Amniotic epithelial cell (primary cell): ENCODE results near the gene JMJD1C.
"Not testable (repeated sequence)": the region's sequence is repeated elsewhere in the genome, so short reads cannot be mapped to it uniquely, and the experiment has no call there.

Experiments used
- DNase-seq: peaks from one replicate; pipeline ENCODE4 v3.0.0-alpha.2; 2010; ENCODE audit warnings: low read depth

Gene JMJD1C

DNA sequence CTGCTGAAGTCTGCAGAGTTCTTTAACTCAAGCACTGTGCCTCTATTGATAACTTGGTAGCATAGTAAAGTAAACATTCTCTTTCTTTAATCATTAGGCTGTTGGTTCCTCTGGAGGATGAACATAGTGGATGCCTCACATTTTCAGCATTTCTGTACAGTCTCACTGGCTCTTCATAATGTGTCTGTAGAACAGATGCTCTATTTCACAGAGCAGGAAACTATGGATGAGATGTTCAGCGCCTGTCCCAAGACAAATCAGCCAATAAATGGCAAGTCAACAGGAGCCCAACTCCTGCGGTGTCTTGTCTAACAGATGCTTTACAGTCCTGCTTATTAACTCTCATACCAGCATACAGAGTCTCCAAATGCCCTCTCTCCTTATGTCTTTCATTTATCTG lies 296.2 kb downstream of the JMJD1C start:
- no peak for DNase-seq

DNA sequence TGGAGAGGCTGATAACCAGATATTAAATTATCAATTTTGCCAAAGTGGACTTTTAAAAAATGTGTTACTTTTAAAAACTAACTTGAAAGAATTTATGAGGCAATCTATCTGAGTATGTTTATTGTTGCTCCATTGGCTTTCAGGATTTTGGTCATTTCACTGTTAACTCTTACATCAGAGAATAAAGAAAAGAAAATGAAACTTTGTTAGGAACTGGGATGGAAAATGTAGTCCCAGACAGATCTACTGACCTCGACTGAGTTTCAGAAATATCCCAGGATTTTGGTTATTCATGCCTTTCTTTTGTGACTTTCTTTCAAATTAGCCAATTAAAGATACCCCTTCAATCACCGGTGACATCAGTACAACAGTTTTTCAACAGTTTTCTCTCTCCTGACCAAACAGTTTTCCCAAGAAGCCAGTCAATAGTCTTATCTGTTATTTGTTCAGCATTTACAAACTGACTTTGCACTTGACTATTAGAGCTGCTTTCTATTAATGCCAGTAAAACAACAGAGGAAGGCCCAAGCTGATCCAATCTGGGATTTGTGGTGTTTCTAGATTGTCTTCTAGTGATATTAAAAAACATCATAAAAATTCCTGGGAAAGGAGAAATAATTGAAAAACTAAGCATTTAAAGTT lies 296.8 kb downstream of the JMJD1C start:
- no peak for DNase-seq

DNA sequence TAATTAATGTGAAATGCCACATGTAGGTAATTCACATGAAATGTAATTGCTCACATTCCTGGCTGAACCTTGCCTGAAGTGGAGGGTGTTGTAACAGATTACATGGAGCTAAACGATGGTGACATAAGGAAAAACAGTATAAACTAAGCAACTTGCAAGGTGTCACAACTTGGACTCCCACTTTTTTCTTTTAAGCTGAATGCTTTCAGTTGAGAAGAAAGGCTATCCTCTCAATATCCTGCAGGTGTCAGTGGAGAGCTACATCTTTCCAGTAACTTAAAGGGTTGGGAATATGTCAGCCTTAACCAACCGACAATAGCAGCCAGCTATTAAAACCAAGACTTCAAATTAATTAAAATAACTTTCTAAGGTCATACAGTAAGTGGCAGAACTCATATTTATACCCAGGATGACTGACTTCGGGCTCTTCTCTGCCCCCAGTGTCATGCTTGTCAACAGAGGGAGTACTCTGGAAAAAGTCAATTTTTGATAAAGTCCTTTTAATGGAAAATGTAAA lies 299.0 kb downstream of the JMJD1C start:
- peak; percentile 82 for DNase-seq

DNA sequence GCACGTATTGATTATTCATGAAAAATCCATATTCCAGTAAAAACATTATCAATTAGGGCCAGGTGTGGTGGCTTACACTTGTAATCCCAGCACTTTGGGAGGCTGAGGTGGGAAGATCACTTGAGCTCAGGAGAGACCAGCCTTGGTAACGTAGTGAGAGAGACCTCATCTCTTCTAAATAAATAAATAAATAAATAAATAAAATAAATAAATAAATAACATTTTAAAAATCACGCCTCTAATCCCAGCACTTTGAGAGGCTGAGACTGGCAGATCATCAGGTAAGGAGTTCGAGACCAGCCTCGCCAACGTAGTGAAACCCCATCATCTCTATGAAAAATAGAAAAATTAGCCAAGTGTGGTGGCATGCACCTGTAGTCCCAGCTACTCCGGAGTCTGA lies 300.5 kb downstream of the JMJD1C start:
- DNase-seq = no peak

DNA sequence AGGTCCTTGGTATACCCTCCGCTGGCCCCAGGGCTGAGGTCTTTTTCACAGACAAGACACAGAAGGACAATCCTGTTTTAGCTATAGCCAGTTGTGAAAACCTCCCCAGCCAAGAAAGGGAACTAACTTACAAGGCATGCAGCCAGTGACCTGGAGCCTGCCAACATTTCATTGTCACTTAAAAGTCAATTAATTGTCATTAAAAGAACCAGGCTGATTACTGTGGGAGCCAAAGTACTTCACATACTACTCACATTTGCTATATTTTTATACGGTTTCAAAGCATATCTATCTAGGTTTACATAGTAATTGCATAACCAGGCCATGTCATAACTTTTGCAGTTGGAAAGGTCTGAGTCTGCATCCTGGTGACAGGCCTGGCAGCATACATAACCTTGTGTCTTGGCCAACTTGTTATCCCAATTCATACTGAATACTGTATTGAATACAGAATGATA lies 301.6 kb downstream of the JMJD1C start:
- DNase-seq = no peak

DNA sequence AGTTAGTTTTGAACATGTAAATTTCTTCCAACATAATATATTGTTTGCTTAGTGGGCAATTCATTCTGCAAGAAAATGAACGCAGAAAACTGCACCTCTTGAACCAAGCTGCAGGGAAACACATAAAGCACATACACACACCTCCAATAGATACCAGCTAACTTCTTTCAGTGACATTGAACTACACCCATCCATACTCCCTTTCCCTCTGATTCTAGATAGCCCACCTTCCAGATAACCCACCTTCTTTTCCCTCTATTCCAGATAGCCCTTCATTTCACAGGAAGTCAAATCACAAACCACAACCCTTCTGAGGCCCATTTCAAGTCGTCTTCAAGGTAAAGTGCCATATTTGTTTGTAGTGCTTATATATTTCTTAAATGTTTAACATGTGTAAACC lies 304.2 kb downstream of the JMJD1C start:
- DNase-seq = no peak

DNA sequence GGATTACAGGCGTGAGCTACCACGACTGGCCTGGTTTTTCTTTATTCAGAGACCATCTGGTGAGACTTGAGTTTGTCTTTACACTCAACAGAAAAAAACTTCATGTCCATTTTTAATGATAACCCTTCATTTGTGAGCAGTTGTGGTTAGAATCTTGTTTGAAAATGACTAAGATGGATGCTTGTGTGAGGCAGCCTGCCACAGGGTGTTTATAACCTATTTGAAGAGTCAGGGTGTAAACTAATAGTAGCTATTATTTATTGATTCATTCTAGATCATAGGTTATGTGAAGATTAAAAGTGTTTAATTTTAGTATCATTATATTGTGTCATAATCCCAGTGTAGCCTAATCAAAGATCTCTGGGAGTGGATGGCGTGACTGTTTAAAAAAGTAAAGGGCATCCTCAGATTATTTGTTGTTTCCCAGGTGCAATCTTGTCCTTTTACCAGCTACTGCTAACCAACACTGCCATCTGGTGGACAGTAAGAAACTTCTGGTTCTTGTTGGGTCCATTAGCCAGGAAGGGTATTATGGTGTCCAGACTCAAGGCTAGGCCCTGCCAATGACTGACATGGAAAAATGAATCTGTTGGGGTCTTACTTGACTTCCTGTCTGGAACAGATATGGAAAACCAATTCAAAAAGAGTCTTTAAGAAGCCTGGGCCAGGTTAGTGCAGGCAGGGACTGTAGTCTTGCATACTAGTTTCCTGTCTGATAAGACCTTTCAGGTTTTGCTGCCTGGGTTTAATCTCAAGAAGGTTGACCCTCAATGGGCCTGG lies 307.7 kb downstream of the JMJD1C start:
- peak; percentile 89 for DNase-seq

DNA sequence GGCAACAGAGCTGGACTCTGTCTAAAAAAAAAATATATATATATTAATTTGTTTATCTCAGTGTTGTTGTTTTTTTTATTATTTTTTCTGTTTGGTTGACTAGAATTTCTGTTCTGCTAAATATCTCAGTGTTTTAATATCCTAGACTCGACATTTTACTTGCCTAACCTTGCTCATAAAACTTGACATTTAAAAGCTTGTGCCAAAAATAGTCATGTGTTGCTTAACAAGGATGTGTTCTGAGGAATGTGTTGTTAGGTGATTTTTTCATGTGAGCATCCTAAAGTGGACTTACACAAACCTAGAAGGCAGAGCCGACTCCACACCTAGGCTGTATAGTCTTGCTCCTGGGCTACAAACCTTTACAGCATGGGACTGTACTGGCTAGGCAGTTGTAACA lies 309.5 kb downstream of the JMJD1C start:
- DNase-seq = peak; percentile 58

DNA sequence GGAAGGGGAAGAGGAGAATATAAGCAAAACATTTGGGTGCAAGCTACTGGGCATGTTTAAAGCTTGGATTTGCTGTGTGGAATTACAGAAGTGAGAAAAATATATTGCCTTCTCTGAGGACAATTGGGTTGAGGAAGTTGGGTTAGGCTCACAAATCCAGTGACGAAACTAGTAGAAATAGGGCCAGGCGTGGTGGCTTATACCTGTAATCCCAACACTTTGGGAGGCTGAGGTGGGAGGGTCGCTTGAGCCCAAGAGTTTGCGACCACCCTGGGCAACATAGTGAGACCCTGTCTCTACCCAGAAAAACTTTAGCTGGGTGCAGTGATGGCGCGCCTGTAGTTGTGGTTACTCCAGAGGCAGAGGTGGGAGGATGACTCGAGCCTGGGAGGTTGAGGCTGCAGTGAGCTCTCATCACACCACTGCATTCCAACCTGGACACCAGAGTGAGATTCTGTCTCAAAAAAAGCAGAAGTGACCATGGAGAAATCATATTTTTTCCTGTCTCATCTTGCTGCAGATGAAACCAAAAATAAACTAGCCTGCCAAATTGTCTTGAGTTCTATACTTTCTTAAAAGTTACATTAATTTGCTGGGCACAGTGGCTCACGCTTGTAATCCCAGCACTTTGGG lies 310.3 kb downstream of the JMJD1C start:
- no peak for DNase-seq

DNA sequence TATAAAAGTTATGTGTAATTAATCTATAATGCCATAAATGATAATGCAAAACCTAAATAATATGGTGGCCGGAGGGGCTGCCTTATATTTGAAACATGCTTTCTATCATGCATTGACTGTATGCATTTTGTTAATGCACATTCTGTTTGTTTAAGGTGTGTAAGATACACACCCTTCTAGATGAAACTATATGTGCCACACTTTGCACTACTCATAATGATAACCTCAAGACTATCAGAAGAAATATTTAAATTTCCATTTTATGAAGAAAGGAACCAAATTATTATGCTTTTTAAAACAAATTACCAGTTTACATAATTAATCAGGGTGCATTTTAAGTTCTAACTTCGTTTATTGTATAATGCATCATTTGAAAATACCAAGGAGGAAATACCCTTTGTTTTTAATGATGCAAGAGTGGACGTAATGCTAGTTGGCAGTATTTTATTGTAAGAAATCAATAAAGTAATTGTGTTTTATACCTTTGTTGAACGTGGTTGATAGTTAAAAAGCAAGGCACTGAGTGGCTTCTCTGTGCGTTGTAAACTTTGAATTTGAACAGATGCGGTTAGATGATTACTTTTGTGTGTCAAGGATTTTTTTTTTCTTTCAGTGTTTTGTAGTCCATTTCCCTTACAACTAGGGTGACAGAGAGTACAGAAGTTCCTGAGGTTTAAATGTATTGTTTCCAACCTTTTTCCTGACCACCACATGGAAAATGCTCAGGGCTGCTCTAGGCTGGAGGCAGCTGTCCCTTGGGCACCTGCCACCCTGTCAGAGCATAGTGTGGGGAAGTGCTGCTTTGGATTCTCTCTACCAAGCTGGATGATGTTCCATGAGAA lies 311.0 kb downstream of the JMJD1C start:
- DNase-seq = no peak

DNA sequence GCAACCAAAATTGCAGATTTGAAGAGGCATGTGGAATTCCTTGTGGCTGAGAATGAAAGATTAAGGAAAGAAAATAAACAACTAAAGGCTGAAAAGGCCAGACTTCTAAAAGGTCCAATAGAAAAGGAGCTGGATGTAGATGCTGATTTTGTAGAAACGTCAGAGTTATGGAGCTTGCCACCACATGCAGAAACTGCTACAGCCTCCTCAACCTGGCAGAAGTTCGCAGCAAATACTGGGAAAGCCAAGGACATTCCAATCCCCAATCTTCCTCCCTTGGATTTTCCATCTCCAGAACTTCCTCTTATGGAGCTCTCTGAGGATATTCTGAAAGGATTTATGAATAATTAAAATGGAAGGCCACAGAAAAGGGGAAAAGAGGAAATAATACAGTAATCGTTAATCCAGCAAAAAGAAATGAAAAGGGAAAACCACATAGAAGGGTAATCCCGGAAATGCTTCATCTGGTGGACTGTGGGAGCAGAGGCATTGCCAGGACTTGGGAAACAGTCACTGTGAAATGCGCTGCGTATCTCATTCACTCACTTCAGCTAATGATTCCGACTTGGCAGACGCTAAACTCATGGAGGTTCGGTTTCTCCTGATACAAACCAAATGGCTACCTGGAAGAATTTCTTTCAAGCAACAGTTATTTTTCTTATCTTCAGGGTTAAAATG lies 311.8 kb downstream of the JMJD1C start:
- DNase-seq = not testable (repeated sequence)

DNA sequence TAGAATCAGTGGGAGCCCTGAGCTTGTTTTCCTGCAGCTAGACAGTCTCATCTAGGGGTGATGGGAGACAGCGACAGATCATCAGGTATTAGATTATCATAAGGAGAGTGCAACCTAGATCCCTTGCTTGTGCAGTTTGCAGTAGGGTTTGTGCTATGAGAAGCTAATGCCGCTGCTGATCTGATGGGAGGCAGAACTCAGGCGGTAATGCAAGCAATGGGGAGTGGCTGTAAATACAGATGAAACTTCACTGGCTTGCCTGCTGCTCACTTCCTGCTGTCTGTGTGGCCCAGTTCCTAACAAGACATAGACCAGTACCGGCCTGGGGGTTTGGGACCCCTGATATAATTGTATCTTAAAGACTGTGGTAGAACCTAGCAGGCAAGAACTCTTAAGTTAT lies 315.0 kb downstream of the JMJD1C start:
- no peak for DNase-seq

DNA sequence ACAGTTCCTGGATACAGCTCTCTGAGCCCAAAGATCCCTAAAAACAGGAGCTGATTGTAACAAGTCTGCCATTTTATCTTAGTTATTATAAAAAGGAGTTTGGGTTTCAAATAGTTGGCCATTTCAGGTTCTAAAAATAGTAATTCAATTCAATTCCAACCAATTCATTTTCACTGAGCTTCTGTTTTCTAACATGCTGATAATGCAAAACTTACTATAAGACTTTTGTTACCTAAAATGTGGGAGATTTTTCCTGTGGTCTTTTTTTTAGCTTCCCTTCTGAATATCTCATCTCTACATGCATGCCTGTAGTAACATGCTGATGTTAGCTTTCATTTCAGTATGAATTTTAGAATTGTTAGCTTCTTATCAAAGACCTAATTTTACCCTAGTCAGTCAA lies 319.3 kb downstream of the JMJD1C start:
- no peak for DNase-seq

DNA sequence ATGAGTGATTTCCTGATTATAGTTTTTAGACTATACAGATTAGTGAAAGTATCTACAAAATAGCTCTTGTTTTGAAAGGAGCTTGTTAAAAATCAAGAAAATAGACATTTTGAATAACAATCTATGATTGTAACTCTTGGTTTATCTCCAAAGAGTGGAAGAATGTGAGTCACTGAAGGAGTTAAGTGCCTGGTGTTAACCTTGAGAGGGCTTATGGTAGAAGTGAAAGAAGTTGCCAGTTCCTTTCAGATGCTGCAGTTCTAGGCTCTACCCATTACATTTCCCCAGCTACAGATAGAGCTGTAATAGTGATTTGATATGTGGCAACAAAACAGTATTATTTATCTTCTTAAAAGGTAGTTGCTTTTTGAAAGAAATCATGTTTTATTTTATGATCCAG lies 320.0 kb downstream of the JMJD1C start:
- DNase-seq = peak; percentile 72

DNA sequence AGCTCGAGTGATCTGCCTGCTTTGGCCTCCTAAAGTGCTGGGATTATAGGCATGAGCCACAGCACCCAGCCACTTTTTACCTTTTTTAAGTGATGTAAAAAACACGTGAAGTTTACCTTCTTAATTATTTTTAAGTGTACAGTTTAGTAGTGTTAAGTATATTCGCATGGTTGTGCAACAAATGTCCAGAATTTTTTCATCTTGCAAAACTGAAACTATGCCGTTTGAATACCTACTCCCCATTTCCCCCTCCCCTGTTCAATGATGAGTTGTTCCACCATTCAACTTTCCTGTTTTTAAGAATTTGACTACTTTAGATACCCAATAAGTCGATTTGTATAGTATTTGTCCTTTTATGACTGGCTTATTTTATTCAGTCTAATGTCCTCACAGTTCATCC lies 321.8 kb downstream of the JMJD1C start:
- DNase-seq = no peak

DNA sequence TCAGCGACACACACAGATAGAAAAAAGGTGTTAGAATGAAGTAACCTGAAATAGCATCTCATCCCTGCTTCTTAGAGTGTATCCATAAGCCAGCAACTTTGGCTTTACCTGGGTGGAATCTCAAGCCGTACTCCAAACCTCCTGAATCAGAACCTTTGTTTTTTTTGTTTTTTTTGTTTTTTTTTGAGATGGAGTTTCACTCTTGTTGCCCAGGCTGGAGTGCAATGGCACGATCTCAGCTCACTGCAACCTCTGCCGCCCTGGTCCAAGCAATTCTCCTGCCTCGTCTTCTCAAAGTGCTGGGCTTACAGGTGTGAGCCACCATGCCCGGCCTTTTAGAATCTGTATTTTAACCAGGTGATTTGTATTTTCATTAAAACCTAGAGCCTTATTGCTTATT lies 323.6 kb downstream of the JMJD1C start:
- DNase-seq = no peak

DNA sequence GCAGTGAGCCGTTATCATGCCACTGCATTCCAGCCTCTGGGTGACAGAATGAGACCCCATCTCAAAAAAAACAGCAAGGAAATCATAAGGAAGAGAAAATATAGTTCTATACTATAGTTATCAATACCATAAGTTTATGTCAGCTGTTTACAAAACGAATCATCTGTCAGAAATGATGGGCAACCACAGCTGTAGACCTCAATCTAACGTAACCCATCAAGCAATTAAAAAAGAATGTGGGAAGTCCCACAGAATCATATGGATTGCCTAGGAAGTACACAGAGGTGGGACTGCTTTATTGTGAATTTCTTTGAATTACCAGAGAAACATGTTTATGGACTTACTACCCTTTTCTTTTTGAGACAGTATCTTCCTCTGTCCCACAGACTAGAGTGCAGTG lies 325.7 kb downstream of the JMJD1C start:
- no peak for DNase-seq

DNA sequence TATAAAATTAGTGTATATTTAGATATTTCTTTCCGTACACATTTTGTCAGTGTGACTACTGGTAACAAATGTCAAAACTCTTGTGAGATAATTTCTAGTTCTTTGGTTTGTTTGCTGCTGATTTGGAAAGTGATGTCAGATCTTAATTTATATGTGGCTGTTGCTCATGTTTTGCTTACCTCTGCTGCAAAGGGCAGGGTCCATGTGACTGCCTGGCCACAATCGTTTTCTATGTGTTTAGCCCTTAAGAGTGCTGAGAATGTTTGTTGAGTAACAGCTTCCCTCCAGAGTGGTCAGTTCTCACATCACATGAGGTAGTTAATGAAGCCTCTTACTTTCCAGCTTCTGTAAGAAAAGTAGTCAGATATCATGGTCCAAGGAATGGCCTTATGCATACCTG lies 328.5 kb downstream of the JMJD1C start:
- peak; percentile 96 for DNase-seq

DNA sequence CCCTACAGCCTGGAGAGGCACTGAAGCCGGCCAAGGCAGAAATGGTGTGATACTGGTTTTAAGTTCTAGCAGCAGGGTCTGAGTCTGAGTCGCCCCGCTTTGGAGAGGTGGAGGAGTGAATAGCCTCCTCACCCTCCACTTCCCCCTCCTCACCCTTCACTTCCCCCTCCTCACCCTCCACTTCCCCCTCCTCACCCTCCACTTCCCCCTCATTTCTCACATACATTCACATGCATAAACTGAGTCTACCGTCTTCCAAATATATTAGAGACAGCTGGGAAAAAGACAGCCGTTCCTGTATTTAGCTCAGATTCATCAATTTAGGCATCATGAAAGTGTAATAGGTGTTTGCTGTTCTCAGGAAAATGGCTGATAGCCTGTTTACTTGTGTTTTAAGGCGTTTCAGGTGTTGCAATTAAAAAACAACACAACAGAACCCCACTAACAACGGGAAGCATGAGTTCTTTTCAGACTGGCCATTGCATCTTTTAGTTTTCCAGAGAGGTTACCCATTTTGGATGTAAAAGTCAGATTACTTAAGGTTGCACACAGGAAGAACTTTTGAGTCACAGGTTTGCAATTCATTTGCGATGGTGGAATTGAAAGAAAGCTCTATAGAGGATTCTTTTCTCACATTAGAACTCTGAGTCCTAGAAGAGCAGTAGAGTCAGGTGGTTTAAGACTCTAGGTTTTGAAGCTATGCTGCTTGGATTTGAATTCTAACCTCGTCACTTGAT lies 331.8 kb downstream of the JMJD1C start:
- DNase-seq = peak; percentile 53

DNA sequence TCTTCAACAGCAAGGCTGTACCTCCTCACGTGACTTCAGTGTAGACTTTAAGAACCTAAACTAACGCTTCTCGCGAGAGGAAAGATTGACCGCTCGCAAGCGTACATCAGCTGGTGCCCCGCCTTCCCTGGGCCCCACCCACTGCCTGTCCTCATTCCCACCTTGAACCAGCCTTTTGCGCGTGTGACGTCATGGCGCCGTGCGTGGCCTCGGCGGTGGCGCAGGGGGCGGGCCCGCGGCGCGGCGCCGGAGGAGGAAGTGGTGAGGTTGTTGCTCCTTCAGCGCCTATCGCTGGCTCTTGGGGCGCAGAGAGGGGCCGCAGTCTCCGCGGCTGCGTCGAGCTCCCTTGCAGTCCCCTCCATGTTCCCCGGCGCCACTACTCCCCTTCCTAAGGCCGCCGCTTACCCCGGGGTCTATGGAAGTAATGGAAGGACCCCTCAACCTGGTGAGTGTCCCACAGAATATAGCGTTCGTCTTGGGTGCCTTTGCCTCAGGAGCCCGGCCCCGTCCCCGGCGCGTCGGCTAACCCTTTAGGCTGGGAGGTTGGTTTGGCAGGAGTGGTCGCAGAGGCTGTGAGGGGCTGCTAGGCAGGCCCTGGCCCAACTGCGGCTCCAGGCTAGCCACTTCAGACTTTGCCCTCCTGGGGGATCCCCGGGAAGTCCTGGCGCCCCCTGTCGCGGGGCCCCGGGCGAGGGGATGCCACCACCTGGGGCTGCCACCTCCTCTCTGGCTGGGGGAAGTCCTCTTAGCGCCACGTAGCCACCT lies 332.5 kb downstream of the JMJD1C start, which contains the start of gene NRBF2:
Gene NRBF2, plus strand, starts transcription at position 273 of the 765 bp plus-strand sequence. Its CDS starts 143 bp downstream, at position 416.
- DNase-seq = peak; percentile 99
